Upper lobe of left lung (tissue), 6 donors: ENCODE data around the gene FAM171A1. TPM values are rescaled to one million over a fixed set of nuclear protein-coding genes. Genes with fewer than 3 reads are reported as not detected.

Experiments
- ATAC-seq, 2 donors: fragments of 200-7000 bp; cut with Tn5 transposase; one replicate each; pipeline ENCODE4 v1.9.1; 2022; ENCODE audit warnings: mild to moderate bottlenecking in 2 of 2, moderate library complexity in 2 of 2; ENCODE audit not compliant: low FRiP score in 2 of 2
- DNase-seq, 2 donors: peaks; one replicate each; pipeline ENCODE4 v3.0.0-alpha.2; 2019 to 2020
- H3K27ac ChIP-seq, 4 donors: fragments of 200-600 bp; sonication (generic); one replicate each; pipeline ENCODE4 v1.5.1; 2016 to 2019
- H3K27me3 ChIP-seq, 4 donors: fragments of 200-600 bp; sonication (generic); one replicate each; pipeline ENCODE4 v1.5.1; 2017 to 2019
- H3K36me3 ChIP-seq, 4 donors: fragments of 200-600 bp; sonication (generic); one replicate each; pipeline ENCODE4 v1.5.1; 2016 to 2019
- H3K4me1 ChIP-seq, 4 donors: fragments of 200-600 bp; sonication (generic); one replicate each; pipeline ENCODE4 v1.5.1; 2018 to 2019
- H3K4me3 ChIP-seq, 4 donors: fragments of 200-600 bp; sonication (generic); one replicate each; pipeline ENCODE4 v1.5.1; 2017 to 2019; ENCODE audit warnings: mild to moderate bottlenecking in 2 of 4, moderate library complexity in 1 of 4
- H3K9me3 ChIP-seq, 4 donors: fragments of 200-600 bp; sonication (generic); one replicate each; pipeline ENCODE4 v1.5.1; 2018 to 2019
- CTCF ChIP-seq, 6 experiments: fragments of 450-650 bp in 4 of 6; fragments of 200-600 bp in 2 of 6; sonication (generic) in 2 of 6; IDR thresholded peaks; one replicate each; pipeline ENCODE4 v1.5.1; 2016 to 2019; ENCODE audit warnings: antibody characterized with exemption in 6 of 6
- EP300 ChIP-seq, 4 donors: sonication (generic); formaldehyde crosslinking; IDR thresholded peaks; one replicate each; pipeline ENCODE4 v1.5.1; 2017; ENCODE audit warnings: antibody characterized with exemption in 4 of 4, control low read depth in 2 of 4
- POLR2A ChIP-seq, 4 donors: fragments of 450-650 bp; IDR thresholded peaks; one replicate each; pipeline ENCODE4 v1.5.1; 2016 to 2017; ENCODE audit warnings: antibody characterized with exemption in 4 of 4, mild to moderate bottlenecking in 2 of 4
- POLR2AphosphoS5 ChIP-seq, 2 donors: sonication (generic); formaldehyde crosslinking; IDR thresholded peaks; one replicate each; pipeline ENCODE4 v1.5.1; 2017; ENCODE audit warnings: antibody characterized with exemption in 2 of 2
- WGBS, 2 donors: methylation state at CpG; one replicate each; pipeline ENCODE4 v1.1.5; 2017 to 2018; 5-methylcytosine and 5-hydroxymethylcytosine counted together
- total RNA-seq, 6 donors: library from RNA; depleted of rRNA in 4 of 6; stranded (reverse); fragments of >200 nt in 4 of 6; gene quantifications; one replicate each; pipeline versions ENCODE4 v1.1.0 to v1.2.1, GENCODE V29; 2016 to 2021
- donor health status: DM: no; HTN: no; CAD: no; lungs with moderate emphysema.
- donor health status: DM: no; HTN: yes; CAD: no; lungs with severe emphysema.

Gene FAM171A1
- total RNA-seq, 6 donors from 2014 or later, result 3.7 to 19.4 (median 7.2) TPM

- peaks cover 20 to 27% (median 23%) of the 10 kb centered on the region in 4 donors for H3K4me1 ChIP-seq
- H3K36me3 ChIP-seq, result no peaks in the 10 kb centered on the region
- TF ChIP-seq POLR2A (IDR thresholded peaks at IDR 0.05) (no peak), EP300 (IDR thresholded peaks at IDR 0.05) (no peak), POLR2AphosphoS5 (IDR thresholded peaks at IDR 0.05) (no peak), CTCF (IDR thresholded peaks at IDR 0.05) (no peak)
- peak overlapping the region in 3 of 4 donors; percentile 14 to 36 (median 31) for H3K4me3 ChIP-seq
- WGBS, 2 donors, result 32 to 39% methylated on average over 16 of the region's 16 CpGs
- peak overlapping the region; percentile 4 to 64 (median 29) for H3K27ac ChIP-seq
- no peaks in the 10 kb centered on the region for H3K9me3 ChIP-seq
- ATAC-seq, result no peak
- peak in 1 of 2 donors; percentile 22 for DNase-seq
- H3K27me3 ChIP-seq, result no peaks in the 10 kb centered on the region
These were observed 201.3 kb downstream of the FAM171A1 start for GRCh38 chr10:15169555-15170401.

DNA sequence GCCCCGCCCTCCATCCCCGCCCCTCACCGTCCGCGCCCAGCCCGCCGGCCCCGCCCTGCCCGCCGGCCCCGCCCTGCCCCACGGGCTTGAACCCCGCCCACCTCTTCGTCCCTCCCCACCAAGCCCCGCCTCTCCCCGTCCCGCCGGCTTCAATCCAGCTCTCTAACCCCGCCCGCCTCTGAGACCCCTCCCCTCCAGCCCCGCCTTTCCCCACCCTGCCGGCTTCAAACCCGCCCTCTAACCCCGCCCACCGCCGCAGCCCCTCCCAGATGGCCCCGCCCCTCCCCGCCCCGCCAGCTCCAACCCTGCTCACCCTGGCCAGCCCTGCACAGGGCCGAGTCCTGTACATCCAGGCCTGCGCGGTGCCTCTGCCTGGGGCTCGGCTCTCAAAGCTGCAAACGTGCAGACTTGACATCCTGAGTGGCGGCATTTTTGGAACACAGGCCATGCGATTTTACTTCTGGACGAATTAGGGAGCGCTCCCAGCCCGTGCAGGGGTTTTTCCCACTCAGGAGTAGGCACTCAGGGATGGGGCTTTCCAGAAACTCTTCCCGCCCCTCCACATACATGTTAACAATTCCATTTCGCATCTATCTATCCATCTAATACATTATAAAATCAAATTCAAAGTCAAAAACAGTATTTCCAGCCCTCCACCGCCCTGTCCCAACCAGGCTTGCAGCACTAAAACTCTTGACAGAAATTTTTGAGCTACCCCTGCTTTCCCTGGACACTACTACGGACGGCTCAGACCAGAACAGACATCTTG is 202.1 kb downstream of the FAM171A1 start:
- peak overlapping the region in 3 of 4 donors; percentile 31 to 100 (median 36) for H3K4me3 ChIP-seq
- peak overlapping the region; percentile 4 to 64 (median 29) for H3K27ac ChIP-seq
- ATAC-seq (peak; percentile 94 to 99), DNase-seq (peak; percentile 97)
- H3K27me3 ChIP-seq, result no peaks in the 10 kb centered on the region
- no peaks in the 10 kb centered on the region for H3K36me3 ChIP-seq
- 39 to 50% methylated on average over 9 of the region's 44 CpGs for WGBS, 2 donors
- H3K9me3 ChIP-seq, result no peaks in the 10 kb centered on the region
- H3K4me1 ChIP-seq, result peaks cover 20 to 27% (median 23%) of the 10 kb centered on the region in 4 donors
- TF ChIP-seq EP300 (IDR thresholded peaks at IDR 0.05), result no peak
- peak in 1 of 4 donors; percentile 13 for TF ChIP-seq POLR2A (IDR thresholded peaks at IDR 0.05)

DNA sequence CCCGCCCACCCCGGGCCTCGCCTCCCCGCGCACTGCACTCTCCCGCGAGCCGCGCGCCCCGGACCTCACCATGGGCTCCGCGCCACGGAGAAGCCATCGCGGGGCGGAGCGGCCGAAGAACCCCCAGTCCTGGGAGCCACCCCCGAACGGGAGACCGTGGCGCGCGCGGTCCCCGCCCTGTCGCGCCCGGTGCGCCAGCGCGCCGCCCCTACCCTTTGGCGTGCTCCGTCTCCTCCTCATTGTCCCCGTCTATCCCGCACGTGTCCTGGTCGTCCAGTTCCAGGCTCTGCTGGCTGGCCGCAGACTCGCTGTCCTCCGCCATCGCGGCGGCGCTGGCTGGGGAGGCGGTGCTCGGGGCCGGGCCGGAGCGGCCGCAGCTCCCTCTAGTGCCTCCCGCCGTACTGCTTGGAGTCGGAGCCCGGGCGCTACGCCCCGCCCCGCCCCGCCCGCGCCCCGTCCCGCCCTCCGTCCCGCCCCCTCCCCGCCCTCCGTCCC is 202.8 kb downstream of the FAM171A1 start, which contains the start of gene NMT2:
Gene NMT2 (minus strand): TSS at position 403 of the 495 bp plus-strand sequence. CDS start 81 bp downstream, at position 322.
- Histone ChIP-seq H3K36me3 (no peaks in the 10 kb centered on the region), H3K27ac (peak within 1 kb of the TSS; percentile 82 to 91 (median 85)), H3K27me3 (no peaks in the 10 kb centered on the region), H3K4me3 (peak within 1 kb of the TSS; percentile 73 to 100 (median 96)), H3K9me3 (no peaks in the 10 kb centered on the region), H3K4me1 (peaks cover 20 to 27% (median 23%) of the 10 kb centered on the region in 4 donors)
- peak; percentile 77 to 97 for TF ChIP-seq POLR2AphosphoS5 (IDR thresholded peaks at IDR 0.05)
- TF ChIP-seq EP300 (IDR thresholded peaks at IDR 0.05), result no peak
- TF ChIP-seq CTCF (IDR thresholded peaks at IDR 0.05), result peak; percentile 22 to 67 (median 48)
- peak in 3 of 4 donors; percentile 76 to 92 (median 81) for TF ChIP-seq POLR2A (IDR thresholded peaks at IDR 0.05)
- DNase-seq (peak in 1 of 2 donors; percentile 96), ATAC-seq (peak; percentile 93 to 95)
- WGBS, 2 donors, result 0% methylated on average over 37 of the region's 70 CpGs; no CpG with 5 or more reads in 1 of the 2 donors

DNA sequence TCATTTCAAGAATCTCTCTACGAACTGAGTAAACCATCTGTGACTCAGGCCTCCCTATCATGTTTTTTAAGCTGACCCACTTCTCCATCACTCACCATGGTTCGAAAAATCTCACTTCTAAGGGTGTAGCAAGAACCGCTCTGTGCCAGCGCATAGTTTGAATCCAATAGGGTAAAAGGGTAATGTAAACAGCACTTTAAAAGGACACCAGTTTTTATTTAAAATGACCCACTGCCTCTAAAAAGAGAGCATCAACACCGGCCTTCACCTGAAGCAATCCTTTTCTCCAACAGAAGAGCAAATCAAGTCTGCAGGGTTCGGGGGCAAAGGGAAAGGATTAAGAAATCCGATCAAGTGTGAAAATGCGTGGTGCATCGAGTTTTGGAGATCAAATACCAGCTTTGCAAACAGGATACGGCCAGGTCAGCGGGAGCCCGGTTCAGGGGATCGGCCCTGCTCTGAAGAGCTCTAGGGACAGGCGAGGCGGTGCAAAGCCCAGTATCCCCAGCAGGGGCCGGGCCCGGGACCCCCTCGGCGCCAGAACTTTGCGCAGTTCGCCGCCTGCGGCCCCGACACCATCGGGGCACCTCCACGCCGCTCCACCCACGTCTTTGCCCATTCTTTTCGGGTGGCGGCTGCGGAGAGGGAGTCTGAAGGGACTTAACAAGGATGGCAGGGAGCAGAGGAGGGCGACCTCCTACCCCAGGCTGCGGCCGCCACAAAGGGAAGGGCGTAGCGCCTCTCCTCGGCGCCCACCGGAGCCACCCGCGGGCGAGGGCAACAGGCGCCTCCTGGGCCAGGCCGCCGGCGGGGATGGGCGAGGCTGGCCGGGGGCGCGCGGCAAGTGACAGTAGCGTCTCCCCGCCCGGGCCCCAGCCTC is 203.4 kb downstream of the FAM171A1 start:
- DNase-seq (peak; percentile 48 to 89), ATAC-seq (peak; percentile 44 to 68)
- peak; percentile 22 to 67 (median 50) for TF ChIP-seq CTCF (IDR thresholded peaks at IDR 0.05)
- no peak for TF ChIP-seq EP300 (IDR thresholded peaks at IDR 0.05)
- no peaks in the 10 kb centered on the region for H3K9me3 ChIP-seq
- H3K4me3 ChIP-seq, result peak overlapping the region; percentile 73 to 100 (median 96)
- no peaks in the 10 kb centered on the region for H3K36me3 ChIP-seq
- H3K27ac ChIP-seq, result peak overlapping the region; percentile 82 to 91 (median 85)
- H3K27me3 ChIP-seq, result no peaks in the 10 kb centered on the region
- H3K4me1 ChIP-seq, result peaks cover 20 to 27% (median 23%) of the 10 kb centered on the region in 4 donors
- 4 to 5% methylated on average over 13 to 43 of the region's 54 CpGs for WGBS, 2 donors
